SK-N-SH (cell line): ENCODE results near the gene ARHGAP23. TPM values are rescaled to one million over a fixed set of nuclear protein-coding genes. Genes with fewer than 3 reads are reported as not detected.

Source experiments
- CTCF ChIA-PET: fragments of 300-600, 350-600 bp; formaldehyde crosslinking; extraction: SDS; loops from one replicate; lab custom pipeline; 2021; lab: Yijun Ruan, JAX
- POLR2A ChIA-PET: fragments of 350-600 bp; sonication (Branson Sonifier 250); formaldehyde crosslinking; extraction: SDS; loops from one replicate; lab custom pipeline; 2020; ENCODE audit warnings: antibody characterized with exemption, inconsistent platforms; lab: Yijun Ruan, JAX
- DNase-seq: peaks from one replicate; pipeline ENCODE4 v3.0.0; 2012
- H2AFZ ChIP-seq: fragments of 200-600 bp; sonication (generic); 2 replicates; pipeline ENCODE4 v1.8.1; 2016; ENCODE audit warnings: antibody characterized with exemption, mild to moderate bottlenecking, low read depth
- H3F3A ChIP-seq: fragments of 200-600 bp; sonication (generic); replicated peaks from 2 replicates; pipeline ENCODE3; 2016; ENCODE audit warnings: antibody characterized with exemption, mild to moderate bottlenecking; ENCODE audit not compliant: insufficient read depth
- H3K27ac ChIP-seq, 2 experiments: fragments of 200-500 bp in 1 of 2; fragments of 200-600 bp in 1 of 2; sonication (Bioruptor generic) in 1 of 2; sonication (generic), shearing (Covaris generic) in 1 of 2; 2 replicates each; pipeline versions ENCODE4 v1.5.1 to v1.6.1; 2014 to 2016; ENCODE audit warnings: low read depth in 2 of 2, inconsistent platforms in 1 of 2, low read length in 1 of 2, mild to moderate bottlenecking in 1 of 2, mixed read lengths in 1 of 2
- H3K27me3 ChIP-seq: fragments of 200-600 bp; sonication (generic), shearing (Covaris generic); 2 replicates; pipeline ENCODE4 v1.6.1; 2016; ENCODE audit warnings: mixed run types; ENCODE audit not compliant: insufficient read depth
- H3K36me3 ChIP-seq, 2 experiments: fragments of 200-500 bp in 1 of 2; fragments of 200-600 bp in 1 of 2; sonication (Bioruptor generic) in 1 of 2; sonication (generic) in 1 of 2; replicated peaks in 1 of 2; 2 replicates each; pipeline versions ENCODE3 to v1.5.1; 2014 to 2016; ENCODE audit warnings: low read length in 1 of 2, mild to moderate bottlenecking in 1 of 2; ENCODE audit not compliant: insufficient read depth in 2 of 2, control insufficient read depth in 1 of 2
- H3K4me1 ChIP-seq, 2 experiments: fragments of 200-500 bp in 1 of 2; fragments of 200-600 bp in 1 of 2; sonication (Bioruptor generic) in 1 of 2; sonication (generic), shearing (Covaris generic) in 1 of 2; 2 replicates each; pipeline versions ENCODE4 v1.5.1 to v1.6.1; 2014 to 2016; ENCODE audit warnings: low read depth in 1 of 2, low read length in 1 of 2, mixed run types in 1 of 2; ENCODE audit not compliant: insufficient read depth in 2 of 2, control insufficient read depth in 1 of 2
- H3K4me2 ChIP-seq: fragments of 200-600 bp; sonication (generic), shearing (Covaris generic); 2 replicates; pipeline ENCODE4 v1.6.1; 2017; ENCODE audit warnings: mixed run types
- H3K4me3 ChIP-seq, 2 experiments: fragments of 200-500 bp in 1 of 2; fragments of 200-600 bp in 1 of 2; sonication (Bioruptor generic) in 1 of 2; sonication (generic), shearing (Covaris generic) in 1 of 2; 2 replicates each; pipeline versions ENCODE4 v1.5.1 to v1.8.1; 2014 to 2016; ENCODE audit warnings: low read depth in 2 of 2, inconsistent platforms in 1 of 2, low read length in 1 of 2, mild to moderate bottlenecking in 1 of 2, mixed read lengths in 1 of 2, moderate library complexity in 1 of 2
- H3K79me2 ChIP-seq: fragments of 200-600 bp; sonication (generic); 2 replicates; pipeline ENCODE4 v1.8.1; 2017; ENCODE audit warnings: mild to moderate bottlenecking; ENCODE audit not compliant: insufficient read depth
- H3K9ac ChIP-seq: fragments of 200-600 bp; sonication (generic); 2 replicates; pipeline ENCODE4 v1.6.1; 2017; ENCODE audit warnings: mixed run types
- H3K9me2 ChIP-seq: fragments of 200-600 bp; sonication (generic); 2 replicates; pipeline ENCODE4 v1.6.1; 2017; ENCODE audit warnings: mixed run types
- H3K9me3 ChIP-seq: fragments of 200-600 bp; sonication (generic); 2 replicates; pipeline ENCODE4 v1.6.1; 2017; ENCODE audit warnings: mixed run types, mild to moderate bottlenecking, moderate library complexity
- H4K20me1 ChIP-seq: fragments of 200-600 bp; sonication (generic); 2 replicates; pipeline ENCODE4 v1.6.1; 2017; ENCODE audit warnings: mild to moderate bottlenecking, mixed run types; ENCODE audit not compliant: insufficient read depth
- CHD2 ChIP-seq: fragments of 150-350 bp; IDR thresholded peaks from 2 replicates; pipeline ENCODE4 v1.6.1; 2018; ENCODE audit warnings: low read length; ENCODE audit not compliant: partially characterized antibody
- ELF1 ChIP-seq: IDR thresholded peaks from 2 replicates; pipeline ENCODE4 v1.4.0; 2012
- EP300 ChIP-seq, 2 experiments: IDR thresholded peaks; 2 replicates each; pipeline versions ENCODE4 v1.4.0 to v1.6.1; 2012; ENCODE audit warnings: borderline replicate concordance in 1 of 2, low read depth in 1 of 2, low read length in 1 of 2
- FOSL2 ChIP-seq: IDR thresholded peaks from 2 replicates; pipeline ENCODE4 v1.4.0; 2012; ENCODE audit warnings: low read depth, mild to moderate bottlenecking, moderate library complexity, borderline replicate concordance
- FOXJ3 ChIP-seq: sonication (generic); formaldehyde crosslinking; IDR thresholded peaks from 2 replicates; pipeline ENCODE4 v1.5.1; 2020; ENCODE audit warnings: mild to moderate bottlenecking, missing genetic modification reagents
- FOXM1 ChIP-seq: IDR thresholded peaks from 2 replicates; pipeline ENCODE4 v1.4.0; 2012; ENCODE audit warnings: low read depth, mild to moderate bottlenecking
- GABPA ChIP-seq: IDR thresholded peaks from 2 replicates; pipeline ENCODE4 v1.4.0; 2012; ENCODE audit warnings: low read depth, mild to moderate bottlenecking
- JUND ChIP-seq: IDR thresholded peaks from 2 replicates; pipeline ENCODE4 v1.4.0; 2012
- MEF2A ChIP-seq: IDR thresholded peaks from 2 replicates; pipeline ENCODE4 v1.4.0; 2012; ENCODE audit warnings: low read depth, borderline replicate concordance
- NFIC ChIP-seq: IDR thresholded peaks from 2 replicates; pipeline ENCODE4 v1.4.0; 2012; ENCODE audit warnings: borderline replicate concordance
- NRF1 ChIP-seq: IDR thresholded peaks from 2 replicates; pipeline ENCODE4 v1.6.1; 2012; ENCODE audit warnings: low read depth, mild to moderate bottlenecking, low read length
- POLR2AphosphoS5 ChIP-seq: IDR thresholded peaks from 2 replicates; pipeline ENCODE4 v1.6.1; 2012; ENCODE audit warnings: low read depth, low read length
- RAD21 ChIP-seq: IDR thresholded peaks from 2 replicates; pipeline ENCODE4 v1.6.1; 2012; ENCODE audit warnings: mild to moderate bottlenecking, low read length
- RCOR1 ChIP-seq: fragments of 150-350 bp; IDR thresholded peaks from 2 replicates; pipeline ENCODE4 v1.6.1; 2017; ENCODE audit warnings: antibody characterized with exemption, low read length
- RFX5 ChIP-seq: IDR thresholded peaks from 2 replicates; pipeline ENCODE4 v1.6.1; 2012; ENCODE audit warnings: mild to moderate bottlenecking, improper control_type of control experiment, low read length
- SMC3 ChIP-seq: IDR thresholded peaks from 2 replicates; pipeline ENCODE4 v1.6.1; 2012; ENCODE audit warnings: low read depth, low read length, improper control_type of control experiment
- TAF1 ChIP-seq: IDR thresholded peaks from 2 replicates; pipeline ENCODE4 v1.6.1; 2012; ENCODE audit warnings: low read depth, mild to moderate bottlenecking, low read length, moderate library complexity, borderline replicate concordance
- TCF12 ChIP-seq: IDR thresholded peaks from 2 replicates; pipeline ENCODE4 v1.4.0; 2012
- TEAD4 ChIP-seq: IDR thresholded peaks from 2 replicates; pipeline ENCODE4 v1.4.0; 2012; ENCODE audit warnings: mild to moderate bottlenecking, borderline replicate concordance; ENCODE audit not compliant: insufficient read depth
- USF1 ChIP-seq: IDR thresholded peaks from 2 replicates; pipeline ENCODE4 v1.4.0; 2012; ENCODE audit warnings: low read depth, borderline replicate concordance
- USF2 ChIP-seq: fragments of 150-350 bp; IDR thresholded peaks from 2 replicates; pipeline ENCODE4 v1.6.1; 2017; ENCODE audit warnings: antibody characterized with exemption, low read length, low read depth, borderline replicate concordance
- YY1 ChIP-seq: IDR thresholded peaks from 2 replicates; pipeline ENCODE4 v1.4.0; 2012; ENCODE audit warnings: low read depth, mild to moderate bottlenecking
- ZBTB33 ChIP-seq: IDR thresholded peaks from 2 replicates; pipeline ENCODE4 v1.4.0; 2012; ENCODE audit warnings: low read depth, borderline replicate concordance
- WGBS: methylation state at CpG from one replicate; pipeline ENCODE4 v1.1.6; 2017; ENCODE audit warnings: low lambda C conversion rate; 5-methylcytosine and 5-hydroxymethylcytosine counted together
- polyA plus RNA-seq, 3 experiments: library from polyadenylated mRNA; depleted of rRNA; stranded (reverse); fragments of >200 nt; gene quantifications; 2 replicates each; pipeline ENCODE4 v1.2.3, GENCODE V29; 2012

ARHGAP23 gene
- polyA plus RNA-seq, 1 of the 3 experiments (the other 2 are of a cell fraction): 19.2 TPM

GRCh38 chr17:38416840-38417209, 11.4 kb upstream of the ARHGAP23 start:
- H3K27me3 ChIP-seq: no peaks in the 10 kb centered on the region
- no peaks in the 10 kb centered on the region for H3K9me3 ChIP-seq
- no peak for DNase-seq
- H3K27ac ChIP-seq: no peak overlapping the region
- H3F3A ChIP-seq: no peaks in the 10 kb centered on the region
- peaks cover 13 to 63% of the 10 kb centered on the region in 2 experiments; a peak in 3 of 4 replicates for H3K4me1 ChIP-seq
- H3K4me3 ChIP-seq: no peak overlapping the region
- no peaks in the 10 kb centered on the region for H4K20me1 ChIP-seq
- 90% methylated on average over 1 of the region's 1 CpG for WGBS
- no peak overlapping the region for H2AFZ ChIP-seq
- CTCF ChIA-PET: interaction anchor here (1.0 to 16.7 kb wide), 5 partner anchors 9 to 247 kb away, joined by 3 to 423 read pairs (median 4); partner anchors contain the start of genes GPR179 and SOCS7
- no peaks in the 10 kb centered on the region for H3K9me2 ChIP-seq
- POLR2A ChIA-PET: interaction anchor here (1.3 kb wide), 1 partner anchor 75 kb away, joined by 3 read pairs; no protein-coding TSS in a partner anchor
- no peak overlapping the region for H3K9ac ChIP-seq
- no peaks in the 10 kb centered on the region for H3K36me3 ChIP-seq
- no peaks in the 10 kb centered on the region for H3K79me2 ChIP-seq
- TF ChIP-seq POLR2AphosphoS5 (no peak), FOSL2 (no peak), EP300 (IDR thresholded peaks at IDR 0.05; ENCODE audit: borderline replicate concordance in 1 of 2, low read depth in 1 of 2, low read length in 1 of 2) (no peak), GABPA (no peak), TAF1 (no peak), TEAD4 (no peak), MEF2A (no peak), RFX5 (no peak), FOXM1 (no peak), YY1 (no peak), FOXJ3 (CRISPR knock-in tag) (no peak), RAD21 (no peak), JUND (no peak), TCF12 (no peak)
- no peak overlapping the region for H3K4me2 ChIP-seq

GRCh38 chr17:38417210-38417951, 10.9 kb upstream of the ARHGAP23 start:
- H3K79me2 ChIP-seq: no peaks in the 10 kb centered on the region
- H3K27ac ChIP-seq: no peak overlapping the region
- peaks cover 13 to 68% of the 10 kb centered on the region in 2 experiments; a peak in 3 of 4 replicates for H3K4me1 ChIP-seq
- no peak overlapping the region for H3K4me3 ChIP-seq
- no peak overlapping the region for H3K9ac ChIP-seq
- no peaks in the 10 kb centered on the region for H4K20me1 ChIP-seq
- H3K9me2 ChIP-seq: no peaks in the 10 kb centered on the region
- DNase-seq: no peak
- 93% methylated on average over 5 of the region's 11 CpGs for WGBS
- POLR2A ChIA-PET: no interaction called here
- H3K9me3 ChIP-seq: no peaks in the 10 kb centered on the region
- no peaks in the 10 kb centered on the region for H3K36me3 ChIP-seq
- CTCF ChIA-PET: interaction anchor here (1.0 to 16.7 kb wide), 5 partner anchors 9 to 246 kb away, joined by 3 to 423 read pairs (median 4); partner anchors contain the start of genes GPR179 and SOCS7
- H2AFZ ChIP-seq: no peak overlapping the region
- H3K4me2 ChIP-seq: no peak overlapping the region
- TF ChIP-seq CHD2: no peak
- TF ChIP-seq ZBTB33: no peak
- TF ChIP-seq NRF1: no peak
- no peak for TF ChIP-seq SMC3
- TF ChIP-seq RFX5: no peak
- TF ChIP-seq RCOR1: no peak
- TF ChIP-seq FOXJ3 (CRISPR knock-in tag): no peak
- no peak for TF ChIP-seq USF1
- TF ChIP-seq GABPA: no peak
- no peak for TF ChIP-seq NFIC
- no peak for TF ChIP-seq ELF1
- no peak for TF ChIP-seq EP300 (IDR thresholded peaks at IDR 0.05; ENCODE audit: borderline replicate concordance in 1 of 2, low read depth in 1 of 2, low read length in 1 of 2)
- no peak for TF ChIP-seq FOSL2
- TF ChIP-seq USF2: no peak
- no peak for TF ChIP-seq RAD21
- H3K27me3 ChIP-seq: no peaks in the 10 kb centered on the region
- no peaks in the 10 kb centered on the region for H3F3A ChIP-seq
